HEK293 (cell line): ENCODE measurements around the gene LEMD1.

Experiments
- CTCF ChIA-PET: fragments of 350-600 bp; formaldehyde crosslinking; extraction: SDS; loops from one replicate; lab custom pipeline; 2021; ENCODE audit warnings: antibody characterized with exemption; lab: Yijun Ruan, JAX
- POLR2A ChIA-PET: fragments of 300-600 bp; formaldehyde crosslinking; extraction: SDS; loops from one replicate; lab custom pipeline; 2020; ENCODE audit warnings: antibody characterized with exemption, inconsistent platforms; lab: Yijun Ruan, JAX
- H3K27ac ChIP-seq: fragments of 200-500 bp; sonication (Bioruptor generic); 2 replicates; pipeline ENCODE4 v1.5.1; 2014; ENCODE audit warnings: low read depth, low read length, control low read depth, inconsistent platforms; ENCODE audit errors: extremely low read depth
- H3K36me3 ChIP-seq, 2 experiments: fragments of 200-500 bp in 1 of 2; sonication (Bioruptor generic) in 1 of 2; 1 replicate in 1 of 2; 2 replicates in 1 of 2; pipeline ENCODE4 v1.5.1; 2014 to 2017; ENCODE audit warnings: inconsistent platforms in 2 of 2, low read length in 2 of 2; ENCODE audit not compliant: control insufficient read depth in 2 of 2, insufficient read depth in 1 of 2
- H3K4me1 ChIP-seq: fragments of 200-500 bp; sonication (Bioruptor generic); 2 replicates; pipeline ENCODE4 v1.5.1; 2014; ENCODE audit warnings: mild to moderate bottlenecking, low read length, inconsistent platforms; ENCODE audit not compliant: control insufficient read depth, insufficient read depth
- H3K4me3 ChIP-seq: 2 replicates; pipeline ENCODE4 v1.5.1; 2011; ENCODE audit warnings: low read depth, mild to moderate bottlenecking, control low read depth, low read length, moderate library complexity
- H3K9me3 ChIP-seq: fragments of 200-500 bp; sonication (Bioruptor generic); 2 replicates; pipeline ENCODE4 v1.5.1; 2014; ENCODE audit warnings: low read depth, low read length, inconsistent platforms; ENCODE audit not compliant: control insufficient read depth, insufficient read depth
- ATF2 ChIP-seq: fragments of 450-650 bp; formaldehyde crosslinking; IDR thresholded peaks from 2 replicates; pipeline ENCODE4 v1.5.1; 2016; ENCODE audit warnings: missing biosample characterization, missing genetic modification characterization, low read depth
- GFI1B ChIP-seq: fragments of 450-650 bp; formaldehyde crosslinking; IDR thresholded peaks from 2 replicates; pipeline ENCODE4 v1.5.1; 2016; ENCODE audit warnings: missing biosample characterization, missing genetic modification characterization
- GLIS2 ChIP-seq: fragments of 450-650 bp; formaldehyde crosslinking; IDR thresholded peaks from 2 replicates; pipeline ENCODE4 v1.5.1; 2016; ENCODE audit warnings: missing biosample characterization, missing genetic modification characterization
- HOXA7 ChIP-seq: sonication (generic); formaldehyde crosslinking; IDR thresholded peaks from 2 replicates; pipeline ENCODE4 v1.8.1; 2022; ENCODE audit warnings: missing genetic modification reagents, borderline replicate concordance
- IKZF3 ChIP-seq: fragments of 450-650 bp; IDR thresholded peaks from 2 replicates; pipeline ENCODE4 v1.5.0; 2018; ENCODE audit warnings: missing biosample characterization, mild to moderate bottlenecking, missing genetic modification characterization, moderate library complexity
- PBX3 ChIP-seq: sonication (generic); formaldehyde crosslinking; IDR thresholded peaks from 2 replicates; pipeline ENCODE4 v1.8.1; 2022; ENCODE audit warnings: mild to moderate bottlenecking, moderate library complexity, missing genetic modification reagents
- PRDM10 ChIP-seq: fragments of 450-650 bp; formaldehyde crosslinking; IDR thresholded peaks from 2 replicates; pipeline ENCODE4 v1.5.1; 2016; ENCODE audit warnings: missing biosample characterization, missing genetic modification characterization
- SP3 ChIP-seq: fragments of 450-650 bp; formaldehyde crosslinking; IDR thresholded peaks from 2 replicates; pipeline ENCODE4 v1.5.1; 2016; ENCODE audit warnings: missing biosample characterization, missing genetic modification characterization
- ZBTB7A ChIP-seq: fragments of 450-650 bp; formaldehyde crosslinking; IDR thresholded peaks from 2 replicates; pipeline ENCODE4 v1.5.1; 2016; ENCODE audit warnings: low read depth, missing biosample characterization, missing genetic modification characterization
- ZEB2 ChIP-seq: fragments of 450-650 bp; formaldehyde crosslinking; IDR thresholded peaks from 2 replicates; pipeline ENCODE4 v1.5.1; 2016; ENCODE audit warnings: missing biosample characterization, missing genetic modification characterization
- ZNF169 ChIP-seq: fragments of 450-650 bp; formaldehyde crosslinking; IDR thresholded peaks from 2 replicates; pipeline ENCODE4 v1.5.1; 2016; ENCODE audit warnings: missing biosample characterization, missing genetic modification characterization
- ZNF24 ChIP-seq: fragments of 450-650 bp; formaldehyde crosslinking; IDR thresholded peaks from 2 replicates; pipeline ENCODE4 v1.5.1; 2016; ENCODE audit warnings: missing biosample characterization, missing genetic modification characterization
- ZNF266 ChIP-seq: fragments of 450-650 bp; formaldehyde crosslinking; IDR thresholded peaks from 2 replicates; pipeline ENCODE4 v1.5.1; 2016; ENCODE audit warnings: missing biosample characterization, missing genetic modification characterization, low read depth
- ZNF274 ChIP-seq, 2 experiments: fragments of 200-500 bp in 1 of 2; fragments of 450-650 bp in 1 of 2; sonication (Bioruptor generic) in 1 of 2; formaldehyde crosslinking in 1 of 2; IDR thresholded peaks; 2 replicates each; pipeline versions ENCODE4 v1.5.1 to v1.6.1; 2014 to 2016; ENCODE audit warnings: borderline replicate concordance in 1 of 2, inconsistent platforms in 1 of 2, low read length in 1 of 2, missing biosample characterization in 1 of 2, missing genetic modification characterization in 1 of 2
- ZNF292 ChIP-seq: fragments of 450-650 bp; formaldehyde crosslinking; IDR thresholded peaks from 2 replicates; pipeline ENCODE4 v1.5.1; 2016; ENCODE audit warnings: low read depth, missing biosample characterization, missing genetic modification characterization, borderline replicate concordance
- ZNF510 ChIP-seq: fragments of 450-650 bp; formaldehyde crosslinking; IDR thresholded peaks from 2 replicates; pipeline ENCODE4 v1.5.1; 2018; ENCODE audit warnings: mild to moderate bottlenecking, missing genetic modification characterization, missing biosample characterization; ENCODE audit not compliant: insufficient replicate concordance
- ZNF514 ChIP-seq: fragments of 450-650 bp; formaldehyde crosslinking; IDR thresholded peaks from 2 replicates; pipeline ENCODE4 v1.5.1; 2016; ENCODE audit warnings: missing biosample characterization, missing genetic modification characterization
- ZNF548 ChIP-seq: fragments of 450-650 bp; formaldehyde crosslinking; IDR thresholded peaks from 2 replicates; pipeline ENCODE4 v1.5.1; 2016; ENCODE audit warnings: missing biosample characterization, missing genetic modification characterization
- ZNF558 ChIP-seq: fragments of 450-650 bp; formaldehyde crosslinking; IDR thresholded peaks from 2 replicates; pipeline ENCODE4 v1.5.1; 2016; ENCODE audit warnings: missing biosample characterization, missing genetic modification characterization
- ZNF664 ChIP-seq: fragments of 450-650 bp; formaldehyde crosslinking; IDR thresholded peaks from 2 replicates; pipeline ENCODE4 v1.5.1; 2016; ENCODE audit warnings: missing biosample characterization, missing genetic modification characterization
- ZNF692 ChIP-seq: fragments of 450-650 bp; formaldehyde crosslinking; IDR thresholded peaks from 2 replicates; pipeline ENCODE4 v1.5.1; 2016; ENCODE audit warnings: missing biosample characterization, missing genetic modification characterization
- ZNF76 ChIP-seq: fragments of 450-650 bp; formaldehyde crosslinking; IDR thresholded peaks from 2 replicates; pipeline ENCODE4; 2016; ENCODE audit warnings: low read depth, missing biosample characterization, missing genetic modification characterization, borderline replicate concordance
- ZSCAN23 ChIP-seq: fragments of 450-650 bp; formaldehyde crosslinking; IDR thresholded peaks from 2 replicates; pipeline ENCODE4 v1.5.1; 2016; ENCODE audit warnings: missing biosample characterization, missing genetic modification characterization
- ZSCAN5A ChIP-seq: fragments of 450-650 bp; formaldehyde crosslinking; IDR thresholded peaks from 2 replicates; pipeline ENCODE4 v1.5.1; 2016; ENCODE audit warnings: missing biosample characterization, missing genetic modification characterization

LEMD1 gene

GRCh38 chr1:205396967-205397616 is 24.8 kb downstream of the LEMD1 start (continued):
- TF ChIP-seq ZEB2 (tag by site-specific recombination) (no peak), ZNF266 (tag by site-specific recombination) (no peak), ZNF24 (no peak), ZNF664 (no peak), ZNF274 (IDR thresholded peaks at IDR 0.05; ENCODE audit: low read length) (no peak), ZNF274 (tag by site-specific recombination; IDR thresholded peaks at IDR 0.05; ENCODE audit: borderline replicate concordance) (no peak), ZSCAN23 (tag by site-specific recombination) (no peak), ZNF76 (no peak), HOXA7 (CRISPR knock-in tag) (no peak), PBX3 (no peak), ZNF169 (no peak), SP3 (no peak), ZNF692 (tag by site-specific recombination) (no peak), ZNF548 (tag by site-specific recombination) (no peak), GFI1B (tag by site-specific recombination) (no peak)

- TF ChIP-seq IKZF3: no peak
- TF ChIP-seq ATF2 (tag by site-specific recombination): no peak
- TF ChIP-seq ZBTB7A (tag by site-specific recombination): no peak
- no peak for TF ChIP-seq ZSCAN5A
- no peak for TF ChIP-seq ZNF514
- Histone ChIP-seq H3K36me3 (no peaks in the 10 kb centered on the region), H3K27ac (no peak overlapping the region), H3K4me3 (no peak overlapping the region), H3K9me3 (no peaks in the 10 kb centered on the region), H3K4me1 (no peaks in the 10 kb centered on the region)
- ChIA-PET CTCF (interaction anchor here (0.6 to 6.0 kb wide), 16 partner anchors 14 to 129 kb away, joined by 3 to 201 read pairs (median 16); partner anchors contain the start of gene CDK18), POLR2A (interaction anchor here (0.7 kb wide), 1 partner anchor 375 kb away, joined by 5 read pairs; no protein-coding TSS in a partner anchor)
These were observed 26.2 kb downstream of the LEMD1 start for GRCh38 chr1:205395616-205396015.

- TF ChIP-seq PRDM10 (tag by site-specific recombination) (peak; percentile 56), ZNF558 (tag by site-specific recombination) (peak; percentile 94), ZNF292 (no peak), GLIS2 (no peak), GFI1B (tag by site-specific recombination) (no peak), ZNF510 (tag by site-specific recombination) (no peak)
- Histone ChIP-seq H3K4me3 (no peak overlapping the region), H3K27ac (no peak overlapping the region), H3K4me1 (no peaks in the 10 kb centered on the region), H3K36me3 (no peaks in the 10 kb centered on the region), H3K9me3 (no peaks in the 10 kb centered on the region)
- ChIA-PET CTCF (interaction anchor here (0.7 to 2.9 kb wide), 3 partner anchors 48 to 316 kb away, joined by 4 to 14 read pairs (median 5); no protein-coding TSS in a partner anchor), POLR2A (no interaction called here)
These were observed 29.2 kb downstream of the LEMD1 start for GRCh38 chr1:205392650-205393049.
